Suprapubic skin (tissue), 4 donors: ENCODE measurements around the gene ANKRD28.

ENCODE experiments used
- EP300 ChIP-seq: sonication (generic); formaldehyde crosslinking; IDR thresholded peaks from one replicate; pipeline ENCODE4 v1.6.1; 2017; ENCODE audit warnings: antibody characterized with exemption
- POLR2A ChIP-seq, 2 donors: fragments of 450-650 bp; IDR thresholded peaks; one replicate each; pipeline ENCODE4 v1.6.1; 2017; ENCODE audit warnings: antibody characterized with exemption in 2 of 2, mild to moderate bottlenecking in 2 of 2, moderate library complexity in 2 of 2
- POLR2AphosphoS5 ChIP-seq, 3 donors: sonication (generic); formaldehyde crosslinking; IDR thresholded peaks; one replicate each; pipeline ENCODE4 v1.6.1; 2017; ENCODE audit warnings: antibody characterized with exemption in 3 of 3
- TF ChIP-seq, protein P1 (sequence below), 2 donors: fragments of 200-600 bp in 1 of 2; fragments of 450-650 bp in 1 of 2; sonication (generic) in 1 of 2; IDR thresholded peaks; one replicate each; pipeline ENCODE4 v1.5.1; 2016 to 2019; ENCODE audit warnings: antibody characterized with exemption in 2 of 2, mild to moderate bottlenecking in 1 of 2, moderate library complexity in 1 of 2

DNA sequence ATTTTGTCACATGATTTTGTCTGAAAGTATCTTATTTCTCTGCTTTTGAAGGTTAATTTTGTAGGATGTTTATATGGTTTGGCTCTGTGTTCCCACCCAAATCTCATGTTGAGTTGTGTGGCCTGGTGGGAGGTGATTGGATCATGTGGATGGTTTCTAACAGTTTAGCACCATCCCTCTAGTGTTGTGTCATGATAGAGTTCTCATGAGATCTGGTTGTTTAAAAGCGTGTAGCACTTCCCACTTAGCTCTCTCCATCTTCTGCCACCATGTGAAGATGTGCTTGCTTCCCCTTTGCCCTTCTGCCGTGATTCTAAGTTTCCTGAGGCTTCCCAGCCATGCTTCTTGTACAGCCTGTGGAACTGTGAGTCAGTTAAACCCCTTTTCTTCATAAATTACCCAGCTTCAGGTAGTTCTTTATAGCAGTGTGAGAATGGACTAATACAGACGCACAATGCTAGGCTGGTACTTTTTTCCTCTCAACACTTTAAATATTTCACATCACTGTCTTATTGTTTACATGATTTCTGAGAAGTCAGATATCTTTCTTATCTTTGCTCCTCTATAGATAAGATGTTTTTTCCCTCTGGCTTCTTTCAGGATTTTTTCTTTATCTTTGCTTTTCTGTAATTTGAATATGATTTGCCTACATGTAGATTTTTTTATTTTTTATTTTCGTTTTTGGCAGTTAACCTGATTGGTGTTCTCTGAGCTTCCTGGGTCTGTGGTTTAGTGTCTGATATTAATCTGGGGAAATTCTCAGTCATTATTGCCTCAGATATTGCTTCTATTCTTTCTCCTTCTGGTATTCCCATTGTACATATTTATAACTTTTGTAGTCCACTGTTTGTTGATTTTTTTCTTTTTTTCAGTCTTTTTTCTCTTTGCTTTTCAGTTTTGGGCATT, 174.0 kb downstream of the ANKRD28 start:
- TF ChIP-seq, protein P1, sequence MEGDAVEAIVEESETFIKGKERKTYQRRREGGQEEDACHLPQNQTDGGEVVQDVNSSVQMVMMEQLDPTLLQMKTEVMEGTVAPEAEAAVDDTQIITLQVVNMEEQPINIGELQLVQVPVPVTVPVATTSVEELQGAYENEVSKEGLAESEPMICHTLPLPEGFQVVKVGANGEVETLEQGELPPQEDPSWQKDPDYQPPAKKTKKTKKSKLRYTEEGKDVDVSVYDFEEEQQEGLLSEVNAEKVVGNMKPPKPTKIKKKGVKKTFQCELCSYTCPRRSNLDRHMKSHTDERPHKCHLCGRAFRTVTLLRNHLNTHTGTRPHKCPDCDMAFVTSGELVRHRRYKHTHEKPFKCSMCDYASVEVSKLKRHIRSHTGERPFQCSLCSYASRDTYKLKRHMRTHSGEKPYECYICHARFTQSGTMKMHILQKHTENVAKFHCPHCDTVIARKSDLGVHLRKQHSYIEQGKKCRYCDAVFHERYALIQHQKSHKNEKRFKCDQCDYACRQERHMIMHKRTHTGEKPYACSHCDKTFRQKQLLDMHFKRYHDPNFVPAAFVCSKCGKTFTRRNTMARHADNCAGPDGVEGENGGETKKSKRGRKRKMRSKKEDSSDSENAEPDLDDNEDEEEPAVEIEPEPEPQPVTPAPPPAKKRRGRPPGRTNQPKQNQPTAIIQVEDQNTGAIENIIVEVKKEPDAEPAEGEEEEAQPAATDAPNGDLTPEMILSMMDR (IDR thresholded peaks at IDR 0.05) = no peak
- TF ChIP-seq POLR2A (IDR thresholded peaks at IDR 0.05) (no peak), POLR2AphosphoS5 (IDR thresholded peaks at IDR 0.05) (no peak), EP300 (no peak)
